Gastroesophageal sphincter (tissue), 3 donors: ENCODE results near the gene PPM1H.

ENCODE experiments used
- POLR2A ChIP-seq, 2 donors: fragments of 450-650 bp; IDR thresholded peaks; one replicate each; pipeline ENCODE4 v1.6.1; 2017; ENCODE audit warnings: antibody characterized with exemption in 2 of 2, mild to moderate bottlenecking in 2 of 2, moderate library complexity in 1 of 2
- TF ChIP-seq, protein P1 (sequence below), 4 experiments: fragments of 200-600 bp in 2 of 4; fragments of 450-650 bp in 2 of 4; sonication (generic) in 1 of 4; IDR thresholded peaks; one replicate each; pipeline ENCODE4 v1.5.1; 2017 to 2019; ENCODE audit warnings: antibody characterized with exemption in 4 of 4, mild to moderate bottlenecking in 2 of 4, moderate library complexity in 2 of 4

DNA sequence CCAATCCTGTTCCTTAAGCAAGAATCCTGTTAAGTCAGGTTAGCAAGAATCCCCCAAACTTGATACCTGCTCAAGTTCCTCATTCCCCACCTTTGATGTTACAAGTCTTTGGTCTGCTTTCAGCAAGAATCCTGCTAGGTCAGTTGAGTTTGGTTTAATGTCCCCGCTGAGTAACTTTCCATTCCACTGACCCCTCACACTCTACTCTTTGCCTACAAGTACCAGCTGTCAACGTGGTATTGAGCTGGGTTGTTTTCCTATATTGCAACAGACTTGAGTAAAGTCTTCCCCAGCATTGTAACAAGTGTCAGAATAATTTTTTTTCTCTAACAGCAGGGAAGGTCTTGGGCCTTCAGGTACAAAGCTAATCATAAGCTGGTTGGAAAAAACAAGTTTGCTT, 6.3 kb downstream of the PPM1H start:
- TF ChIP-seq, protein P1, sequence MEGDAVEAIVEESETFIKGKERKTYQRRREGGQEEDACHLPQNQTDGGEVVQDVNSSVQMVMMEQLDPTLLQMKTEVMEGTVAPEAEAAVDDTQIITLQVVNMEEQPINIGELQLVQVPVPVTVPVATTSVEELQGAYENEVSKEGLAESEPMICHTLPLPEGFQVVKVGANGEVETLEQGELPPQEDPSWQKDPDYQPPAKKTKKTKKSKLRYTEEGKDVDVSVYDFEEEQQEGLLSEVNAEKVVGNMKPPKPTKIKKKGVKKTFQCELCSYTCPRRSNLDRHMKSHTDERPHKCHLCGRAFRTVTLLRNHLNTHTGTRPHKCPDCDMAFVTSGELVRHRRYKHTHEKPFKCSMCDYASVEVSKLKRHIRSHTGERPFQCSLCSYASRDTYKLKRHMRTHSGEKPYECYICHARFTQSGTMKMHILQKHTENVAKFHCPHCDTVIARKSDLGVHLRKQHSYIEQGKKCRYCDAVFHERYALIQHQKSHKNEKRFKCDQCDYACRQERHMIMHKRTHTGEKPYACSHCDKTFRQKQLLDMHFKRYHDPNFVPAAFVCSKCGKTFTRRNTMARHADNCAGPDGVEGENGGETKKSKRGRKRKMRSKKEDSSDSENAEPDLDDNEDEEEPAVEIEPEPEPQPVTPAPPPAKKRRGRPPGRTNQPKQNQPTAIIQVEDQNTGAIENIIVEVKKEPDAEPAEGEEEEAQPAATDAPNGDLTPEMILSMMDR (IDR thresholded peaks at IDR 0.05) = no peak
- TF ChIP-seq POLR2A (IDR thresholded peaks at IDR 0.05) = no peak
